ENCODE data around the gene ANO8. TPM values are rescaled to one million over a fixed set of nuclear protein-coding genes. Genes with fewer than 3 reads are reported as not detected.

Gene ANO8
- total and polyA plus RNA-seq, 2 of the 8 experiments (the other 6 are each of a cell fraction or from before 2014, with no cell fraction given) = 9.5 to 20.7 TPM

DNA sequence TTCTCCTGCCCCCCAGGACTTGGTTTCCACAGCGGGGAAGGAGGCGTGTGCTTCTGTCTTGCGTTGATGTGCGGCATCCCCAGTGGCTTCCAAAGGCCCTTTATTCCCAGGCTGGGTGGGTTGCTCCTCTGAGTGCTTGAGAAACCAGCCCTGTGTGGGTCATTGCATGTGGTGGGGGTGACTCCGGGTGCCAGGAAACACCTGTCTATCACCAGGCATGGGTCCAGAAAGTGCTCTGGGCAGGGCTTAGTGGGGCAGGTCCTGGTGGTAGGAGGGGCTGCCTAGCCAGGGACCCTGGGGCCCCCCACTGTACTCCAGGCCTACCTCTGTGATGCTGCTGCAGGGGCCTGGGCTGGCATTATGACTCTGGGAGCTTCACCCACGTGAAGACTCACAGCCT is 15.7 kb downstream of the ANO8 start:
- Histone ChIP-seq H4K8ac (ENCODE audit: extremely low read depth, insufficient read depth, low read length) (no peak overlapping the region), H3K9me3 (ENCODE audit: insufficient read depth in 2 of 2, low read depth in 1 of 2, low read length in 1 of 2) (no peaks in the 10 kb centered on the region), H4K20me1 (replicated peaks in 1 of 2; ENCODE audit: control insufficient read depth in 1 of 2, insufficient read depth in 2 of 2, low read length in 2 of 2) (peaks cover 2 to 3% of the 10 kb centered on the region in 2 experiments), H3K9ac (replicated peaks in 1 of 4; ENCODE audit: extremely low read depth in 1 of 4, low read depth in 3 of 4, low read length in 3 of 4) (no peak overlapping the region), H2BK20ac (ENCODE audit: low read length) (no peak overlapping the region), H4K91ac (replicated peaks; ENCODE audit: insufficient read length, low read length) (no peak overlapping the region), H4K5ac (ENCODE audit: insufficient read length, low read depth, low read length) (no peak overlapping the region), H3K4me3 (ENCODE audit: extremely low read depth in 1 of 4, insufficient read depth in 2 of 4, low read depth in 3 of 4, low read length in 4 of 4) (no peak overlapping the region), H3K79me1 (ENCODE audit: low read depth, low read length) (peaks cover 3% of the 10 kb centered on the region; the same call in 1 of the 2 replicates), H3K4me2 (ENCODE audit: insufficient read depth in 1 of 2, low read depth in 2 of 2, low read length in 2 of 2) (no peak overlapping the region), H2BK120ac (replicated peaks; ENCODE audit: low read depth, low read length) (no peak overlapping the region), H3K4me1 (replicated peaks in 1 of 4; ENCODE audit: control insufficient read depth in 3 of 4, insufficient read depth in 4 of 4, low read length in 3 of 4) (no peaks in the 10 kb centered on the region; a peak in 1 of 7 replicates), H3K14ac (ENCODE audit: insufficient read length) (no peak overlapping the region), H2BK15ac (ENCODE audit: low read length) (no peak overlapping the region), H2AFZ (ENCODE audit: low read length) (no peak overlapping the region), H2BK12ac (ENCODE audit: low read depth, low read length) (no peak overlapping the region), H3K23ac (ENCODE audit: insufficient read length) (no peak overlapping the region), H3K18ac (ENCODE audit: extremely low read depth, low read length) (no peak overlapping the region), H3K79me2 (ENCODE audit: control insufficient read depth in 1 of 2, insufficient read depth in 2 of 2, low read length in 2 of 2) (no peaks in the 10 kb centered on the region), H3K4ac (replicated peaks; ENCODE audit: insufficient read length, low read depth, low read length) (no peak overlapping the region), H2AK5ac (ENCODE audit: low read depth, low read length) (no peak overlapping the region), H3K27me3 (replicated peaks in 1 of 4; ENCODE audit: control insufficient read depth in 3 of 4, extremely low read depth in 1 of 4, insufficient read depth in 3 of 4, low read length in 3 of 4) (no peaks in the 10 kb centered on the region), H2BK5ac (ENCODE audit: low read depth, low read length) (no peak overlapping the region), H3K27ac (ENCODE audit: low read depth, low read length) (no peak overlapping the region), H3K56ac (replicated peaks; ENCODE audit: insufficient read length, low read depth, low read length) (no peak overlapping the region), H3K23me2 (ENCODE audit: low read depth, low read length) (no peaks in the 10 kb centered on the region), H3K36me3 (ENCODE audit: control insufficient read depth in 2 of 4, insufficient read depth in 4 of 4, low read length in 3 of 4) (peaks cover 7 to 41% (median 20%) of the 10 kb centered on the region in 4 experiments)
- TF ChIP-seq CREB1 (IDR thresholded peaks at IDR 0.05) (no peak), MAFK (IDR thresholded peaks at IDR 0.05; ENCODE audit: low read depth, low read length) (no peak), POLR2A (IDR thresholded peaks at IDR 0.05; ENCODE audit: control extremely low read depth in 1 of 2, low read depth in 2 of 2, low read length in 2 of 2) (no peak), RBBP5 (IDR thresholded peaks at IDR 0.05; ENCODE audit: borderline replicate concordance, low read depth, low read length) (no peak), TEAD4 (IDR thresholded peaks at IDR 0.05; ENCODE audit: low read depth, low read length) (no peak), JUND (IDR thresholded peaks at IDR 0.05; ENCODE audit: low read length) (no peak), CBX5 (IDR thresholded peaks at IDR 0.05; ENCODE audit: low read depth, low read length) (no peak), SAP30 (IDR thresholded peaks at IDR 0.05; ENCODE audit: insufficient read depth, insufficient replicate concordance, low read length) (no peak), RXRA (IDR thresholded peaks at IDR 0.05; ENCODE audit: insufficient read depth, low read depth, low read length) (no peak), RNF2 (IDR thresholded peaks at IDR 0.05; ENCODE audit: borderline replicate concordance, low read depth, low read length, missing control alignments, poor library complexity, severe bottlenecking) (no peak), RFX5 (IDR thresholded peaks at IDR 0.05; ENCODE audit: borderline replicate concordance, low read depth, low read length) (no peak)
- FAIRE-seq = no peak
- ChIA-PET POLR2A (ENCODE audit: partially characterized antibody) (interaction anchor here (1.3 to 18.5 kb wide), 2 partner anchors 10 kb away, joined by 3 to 329 read pairs; partner anchors contain the start of genes ANO8 and DDA1), CTCF (ENCODE audit: partially characterized antibody) (interaction anchor here (0.7 to 0.8 kb wide), 2 partner anchors 74 to 285 kb away, joined by 3 to 4 read pairs; no protein-coding TSS in a partner anchor)
- 87% methylated on average over 6 of the region's 6 CpGs; no CpG with 5 or more reads in 1 of the 2 experiments for WGBS, 2 experiments (ENCODE audit: extremely low coverage in 1 of 2, insufficient coverage in 1 of 2, insufficient read length in 1 of 2, insufficient replicate concordance in 2 of 2, low coverage in 1 of 2, low lambda C conversion rate in 2 of 2, missing lambda C conversion rate in 1 of 2)
- DNase-seq (ENCODE audit: low read depth in 1 of 2, low spot score in 2 of 2) = no peak

Data from H1 (cell line).